H1 (cell line): ENCODE results near the gene YEATS2. TPM values are rescaled to one million over a fixed set of nuclear protein-coding genes. Genes with fewer than 3 reads are reported as not detected.

Experiments used
- HDAC2 ChIP-seq, 2 experiments: fragments of 300-600 bp in 1 of 2; sonication (generic) in 1 of 2; IDR thresholded peaks; 2 replicates each; pipeline ENCODE4 v1.6.1; 2011 to 2012; ENCODE audit warnings: low read depth in 2 of 2, low read length in 2 of 2, mild to moderate bottlenecking in 2 of 2, moderate library complexity in 2 of 2, borderline replicate concordance in 1 of 2, inconsistent platforms in 1 of 2
- RAD21 ChIP-seq, 2 experiments: IDR thresholded peaks in 1 of 2; conservative IDR thresholded peaks in 1 of 2; 2 replicates each; pipeline ENCODE4 v1.6.1; 2011; ENCODE audit warnings: low read depth in 2 of 2, low read length in 2 of 2, improper control_type of control experiment in 1 of 2, inconsistent platforms in 1 of 2, mild to moderate bottlenecking in 1 of 2, moderate library complexity in 1 of 2
- TAF1 ChIP-seq: IDR thresholded peaks from 2 replicates; pipeline ENCODE4 v1.6.1; 2011; ENCODE audit warnings: mild to moderate bottlenecking, low read depth, low read length
- TEAD4 ChIP-seq: IDR thresholded peaks from 2 replicates; pipeline ENCODE4 v1.6.1; 2012; ENCODE audit warnings: low read depth, low read length, inconsistent platforms, mixed read lengths
- polyA plus RNA-seq, 7 experiments: library from polyadenylated mRNA; depleted of rRNA in 3 of 7; stranded (reverse) in 5 of 7; unstranded in 2 of 7; fragments of >200 nt in 5 of 7; fragments of 200-250 nt in 2 of 7; gene quantifications; 1 replicate in 5 of 7; 2 replicates in 1 of 7; 4 replicates in 1 of 7; pipeline versions ENCODE4 v1.2.1 to v1.2.3, GENCODE V29; 2011 to 2013; ENCODE audit warnings: missing spikeins in 2 of 7, mixed read lengths in 2 of 7
- total RNA-seq: library from RNA; stranded (reverse); fragmentation: NEBNext Ultra II Directional; extraction: Animal tissue kit (Norgen Biotek cat#: 25700); gene quantifications from 2 replicates; pipeline ENCODE4 v1.2.1, GENCODE V29; 2021
- TF ChIP-seq, protein P1 (sequence below): fragments of 300-600 bp; sonication (generic); IDR thresholded peaks from 2 replicates; pipeline ENCODE4 v1.7.1; 2012; ENCODE audit warnings: low read length, moderate library complexity, mild to moderate bottlenecking, inconsistent platforms; ENCODE audit not compliant: insufficient replicate concordance

YEATS2 gene
- total and polyA plus RNA-seq, 2 of the 8 experiments (the other 6 are each of a cell fraction or from before 2014, with no cell fraction given): 35.3 to 53.7 TPM

DNA sequence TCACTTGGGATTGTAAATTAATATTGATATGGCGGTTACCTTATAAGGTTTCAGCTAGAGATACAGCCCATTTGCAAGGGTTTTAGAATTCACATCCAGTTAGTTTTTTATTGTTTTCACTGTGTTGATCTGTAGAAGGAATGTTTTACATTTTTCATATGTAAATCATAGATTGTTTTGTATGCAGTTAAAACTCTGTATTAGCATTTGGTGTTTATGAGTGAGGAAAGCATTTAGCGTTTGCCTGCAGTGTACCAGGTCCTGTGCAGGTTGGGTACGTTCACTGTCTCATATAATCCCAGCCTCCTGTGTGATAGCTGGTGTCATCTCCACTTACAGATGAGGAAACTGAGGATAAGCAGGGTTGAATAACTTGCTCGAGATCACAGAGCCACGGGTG, 104.0 kb downstream of the YEATS2 start (continued):
- TF ChIP-seq, protein P1, sequence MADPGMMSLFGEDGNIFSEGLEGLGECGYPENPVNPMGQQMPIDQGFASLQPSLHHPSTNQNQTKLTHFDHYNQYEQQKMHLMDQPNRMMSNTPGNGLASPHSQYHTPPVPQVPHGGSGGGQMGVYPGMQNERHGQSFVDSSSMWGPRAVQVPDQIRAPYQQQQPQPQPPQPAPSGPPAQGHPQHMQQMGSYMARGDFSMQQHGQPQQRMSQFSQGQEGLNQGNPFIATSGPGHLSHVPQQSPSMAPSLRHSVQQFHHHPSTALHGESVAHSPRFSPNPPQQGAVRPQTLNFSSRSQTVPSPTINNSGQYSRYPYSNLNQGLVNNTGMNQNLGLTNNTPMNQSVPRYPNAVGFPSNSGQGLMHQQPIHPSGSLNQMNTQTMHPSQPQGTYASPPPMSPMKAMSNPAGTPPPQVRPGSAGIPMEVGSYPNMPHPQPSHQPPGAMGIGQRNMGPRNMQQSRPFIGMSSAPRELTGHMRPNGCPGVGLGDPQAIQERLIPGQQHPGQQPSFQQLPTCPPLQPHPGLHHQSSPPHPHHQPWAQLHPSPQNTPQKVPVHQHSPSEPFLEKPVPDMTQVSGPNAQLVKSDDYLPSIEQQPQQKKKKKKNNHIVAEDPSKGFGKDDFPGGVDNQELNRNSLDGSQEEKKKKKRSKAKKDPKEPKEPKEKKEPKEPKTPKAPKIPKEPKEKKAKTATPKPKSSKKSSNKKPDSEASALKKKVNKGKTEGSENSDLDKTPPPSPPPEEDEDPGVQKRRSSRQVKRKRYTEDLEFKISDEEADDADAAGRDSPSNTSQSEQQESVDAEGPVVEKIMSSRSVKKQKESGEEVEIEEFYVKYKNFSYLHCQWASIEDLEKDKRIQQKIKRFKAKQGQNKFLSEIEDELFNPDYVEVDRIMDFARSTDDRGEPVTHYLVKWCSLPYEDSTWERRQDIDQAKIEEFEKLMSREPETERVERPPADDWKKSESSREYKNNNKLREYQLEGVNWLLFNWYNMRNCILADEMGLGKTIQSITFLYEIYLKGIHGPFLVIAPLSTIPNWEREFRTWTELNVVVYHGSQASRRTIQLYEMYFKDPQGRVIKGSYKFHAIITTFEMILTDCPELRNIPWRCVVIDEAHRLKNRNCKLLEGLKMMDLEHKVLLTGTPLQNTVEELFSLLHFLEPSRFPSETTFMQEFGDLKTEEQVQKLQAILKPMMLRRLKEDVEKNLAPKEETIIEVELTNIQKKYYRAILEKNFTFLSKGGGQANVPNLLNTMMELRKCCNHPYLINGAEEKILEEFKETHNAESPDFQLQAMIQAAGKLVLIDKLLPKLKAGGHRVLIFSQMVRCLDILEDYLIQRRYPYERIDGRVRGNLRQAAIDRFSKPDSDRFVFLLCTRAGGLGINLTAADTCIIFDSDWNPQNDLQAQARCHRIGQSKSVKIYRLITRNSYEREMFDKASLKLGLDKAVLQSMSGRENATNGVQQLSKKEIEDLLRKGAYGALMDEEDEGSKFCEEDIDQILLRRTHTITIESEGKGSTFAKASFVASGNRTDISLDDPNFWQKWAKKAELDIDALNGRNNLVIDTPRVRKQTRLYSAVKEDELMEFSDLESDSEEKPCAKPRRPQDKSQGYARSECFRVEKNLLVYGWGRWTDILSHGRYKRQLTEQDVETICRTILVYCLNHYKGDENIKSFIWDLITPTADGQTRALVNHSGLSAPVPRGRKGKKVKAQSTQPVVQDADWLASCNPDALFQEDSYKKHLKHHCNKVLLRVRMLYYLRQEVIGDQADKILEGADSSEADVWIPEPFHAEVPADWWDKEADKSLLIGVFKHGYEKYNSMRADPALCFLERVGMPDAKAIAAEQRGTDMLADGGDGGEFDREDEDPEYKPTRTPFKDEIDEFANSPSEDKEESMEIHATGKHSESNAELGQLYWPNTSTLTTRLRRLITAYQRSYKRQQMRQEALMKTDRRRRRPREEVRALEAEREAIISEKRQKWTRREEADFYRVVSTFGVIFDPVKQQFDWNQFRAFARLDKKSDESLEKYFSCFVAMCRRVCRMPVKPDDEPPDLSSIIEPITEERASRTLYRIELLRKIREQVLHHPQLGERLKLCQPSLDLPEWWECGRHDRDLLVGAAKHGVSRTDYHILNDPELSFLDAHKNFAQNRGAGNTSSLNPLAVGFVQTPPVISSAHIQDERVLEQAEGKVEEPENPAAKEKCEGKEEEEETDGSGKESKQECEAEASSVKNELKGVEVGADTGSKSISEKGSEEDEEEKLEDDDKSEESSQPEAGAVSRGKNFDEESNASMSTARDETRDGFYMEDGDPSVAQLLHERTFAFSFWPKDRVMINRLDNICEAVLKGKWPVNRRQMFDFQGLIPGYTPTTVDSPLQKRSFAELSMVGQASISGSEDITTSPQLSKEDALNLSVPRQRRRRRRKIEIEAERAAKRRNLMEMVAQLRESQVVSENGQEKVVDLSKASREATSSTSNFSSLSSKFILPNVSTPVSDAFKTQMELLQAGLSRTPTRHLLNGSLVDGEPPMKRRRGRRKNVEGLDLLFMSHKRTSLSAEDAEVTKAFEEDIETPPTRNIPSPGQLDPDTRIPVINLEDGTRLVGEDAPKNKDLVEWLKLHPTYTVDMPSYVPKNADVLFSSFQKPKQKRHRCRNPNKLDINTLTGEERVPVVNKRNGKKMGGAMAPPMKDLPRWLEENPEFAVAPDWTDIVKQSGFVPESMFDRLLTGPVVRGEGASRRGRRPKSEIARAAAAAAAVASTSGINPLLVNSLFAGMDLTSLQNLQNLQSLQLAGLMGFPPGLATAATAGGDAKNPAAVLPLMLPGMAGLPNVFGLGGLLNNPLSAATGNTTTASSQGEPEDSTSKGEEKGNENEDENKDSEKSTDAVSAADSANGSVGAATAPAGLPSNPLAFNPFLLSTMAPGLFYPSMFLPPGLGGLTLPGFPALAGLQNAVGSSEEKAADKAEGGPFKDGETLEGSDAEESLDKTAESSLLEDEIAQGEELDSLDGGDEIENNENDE: no peak
- TF ChIP-seq TAF1 (no peak), RAD21 (IDR thresholded peaks at IDR 0.05 in 1 of 2, conservative IDR thresholded peaks at IDR 0.05 in 1 of 2; ENCODE audit: low read depth in 2 of 2, low read length in 2 of 2) (no peak), TEAD4 (no peak), HDAC2 (IDR thresholded peaks at IDR 0.05; ENCODE audit: borderline replicate concordance in 1 of 2, low read depth in 2 of 2, low read length in 2 of 2) (no peak)
